NCI-H2227 (cell line): ENCODE measurements around the gene SMTN.
"Not testable (repeated sequence)": the region's sequence is repeated elsewhere in the genome, so short reads cannot be mapped to it uniquely, and the experiment has no call there.

Experiments
- DNase-seq: peaks from one replicate; lab custom pipeline; 2025; ENCODE audit not compliant: unreplicated experiment; lab: John Stamatoyannopoulos, UW

SMTN gene

GRCh38 chr22:31069691-31070314 is 11.3 kb upstream of the SMTN start:
- not testable (repeated sequence) for DNase-seq

- not testable (repeated sequence) for DNase-seq
Measured at GRCh38 chr22:31073125-31073524, 8.0 kb upstream of the SMTN start.

DNA sequence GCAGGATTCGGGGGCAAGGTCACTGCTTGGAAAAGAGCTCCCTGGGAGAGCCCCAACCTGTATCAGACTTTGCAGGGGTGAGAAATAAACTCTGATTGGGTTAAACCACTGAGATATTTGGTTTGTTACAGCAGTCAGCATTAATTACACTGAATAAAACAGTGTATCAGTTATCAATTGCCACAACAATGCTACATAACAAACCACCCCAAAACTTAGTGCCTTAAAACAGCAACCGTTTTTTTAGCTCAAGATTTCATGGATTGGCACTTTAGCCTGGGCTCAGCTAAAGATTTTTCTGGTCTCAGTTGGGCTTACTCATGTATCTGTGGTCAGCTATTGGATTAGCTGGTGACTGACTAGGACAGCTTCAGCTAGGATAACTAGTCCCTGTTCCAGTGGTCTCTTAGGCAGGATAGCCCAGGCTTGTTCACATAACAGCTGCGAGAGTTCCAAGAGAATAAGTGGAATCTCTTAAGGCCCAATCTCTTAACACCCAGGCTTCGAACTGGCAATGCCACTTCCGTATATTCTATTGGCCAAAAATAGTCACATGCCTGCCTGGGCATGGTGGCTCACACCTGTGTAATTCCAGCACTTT is 7.5 kb upstream of the SMTN start:
- not testable (repeated sequence) for DNase-seq

DNA sequence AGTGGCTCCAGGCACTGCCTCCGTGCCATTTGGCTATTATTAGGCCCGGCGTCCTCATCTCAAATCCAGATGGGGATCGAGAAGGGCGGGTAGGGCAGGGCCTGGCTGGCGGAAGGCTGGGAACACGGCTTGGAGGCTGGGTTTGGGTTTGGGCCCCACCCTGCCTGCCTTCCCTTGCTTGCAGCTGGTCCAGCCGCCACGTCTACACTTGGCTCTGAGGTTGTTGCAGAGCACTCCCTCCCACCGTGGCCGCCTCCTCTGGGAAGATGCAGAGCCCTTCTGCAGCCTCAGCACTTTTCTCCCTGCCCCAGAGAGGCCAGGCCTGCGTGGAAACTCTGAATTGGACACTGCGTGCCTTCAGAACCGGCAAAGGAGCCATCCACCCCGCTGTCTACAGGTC is 5.2 kb upstream of the SMTN start:
- no peak for DNase-seq

DNA sequence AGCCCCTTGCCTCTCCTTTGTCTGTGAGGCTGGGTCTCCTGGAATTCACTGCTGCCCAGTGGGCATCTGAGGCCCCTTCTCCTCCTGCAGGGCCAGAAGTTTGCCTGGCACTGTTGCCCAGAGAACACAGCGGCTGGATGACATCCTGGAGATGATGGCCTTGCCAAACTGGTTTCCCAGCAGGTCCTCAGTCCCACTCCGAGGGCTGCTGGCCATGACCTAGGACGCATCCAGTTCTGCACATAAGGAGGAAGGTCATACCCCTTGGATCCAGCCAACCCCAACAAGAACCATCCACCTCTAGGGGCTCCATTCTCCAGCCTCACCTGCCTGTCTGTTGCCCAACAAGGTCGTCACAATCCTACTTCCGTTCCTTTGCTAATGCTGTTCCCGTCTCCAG is 3.4 kb upstream of the SMTN start:
- DNase-seq, result no peak

GRCh38 chr22:31078389-31078788 is 2.7 kb upstream of the SMTN start:
- DNase-seq, result not testable (repeated sequence)

GRCh38 chr22:31079095-31079642 is 1.9 kb upstream of the SMTN start:
- no peak for DNase-seq

DNA sequence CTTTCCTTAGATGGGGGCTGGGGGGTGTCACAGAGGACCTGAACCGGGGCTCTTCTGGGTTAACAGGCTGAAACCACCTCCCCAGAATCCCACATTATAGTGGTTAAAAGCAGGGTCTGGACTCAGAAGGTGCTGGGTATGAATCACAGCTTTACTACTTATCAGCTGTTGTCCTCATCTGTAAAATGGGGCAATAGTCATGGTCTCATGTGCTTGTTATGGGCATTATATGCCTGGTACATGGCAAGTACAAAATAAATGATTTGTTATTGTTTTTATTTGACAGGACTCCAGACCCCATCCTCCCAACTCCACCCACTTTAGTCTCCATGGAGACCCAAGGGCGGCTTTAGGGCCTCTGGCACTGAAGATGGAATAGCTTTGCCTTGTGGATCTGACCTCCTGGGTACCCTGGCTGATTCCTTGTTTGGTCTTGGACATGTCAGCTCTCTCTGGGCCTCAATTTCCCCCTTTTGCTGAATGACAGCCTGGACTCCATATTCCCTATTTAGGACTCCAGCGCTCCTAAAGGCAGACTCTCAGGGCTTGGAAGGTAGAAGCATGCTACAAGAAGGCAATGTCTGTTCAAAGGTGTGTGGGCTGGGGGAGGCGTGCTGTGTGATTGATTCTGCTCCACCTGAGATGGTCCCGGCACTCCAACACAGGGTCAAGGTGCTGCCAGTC is 812 bp upstream of the SMTN start:
- peak; percentile 38 for DNase-seq

- no peak for DNase-seq
Measured at GRCh38 chr22:31081963-31082605, 966 bp downstream of the SMTN start.

DNA sequence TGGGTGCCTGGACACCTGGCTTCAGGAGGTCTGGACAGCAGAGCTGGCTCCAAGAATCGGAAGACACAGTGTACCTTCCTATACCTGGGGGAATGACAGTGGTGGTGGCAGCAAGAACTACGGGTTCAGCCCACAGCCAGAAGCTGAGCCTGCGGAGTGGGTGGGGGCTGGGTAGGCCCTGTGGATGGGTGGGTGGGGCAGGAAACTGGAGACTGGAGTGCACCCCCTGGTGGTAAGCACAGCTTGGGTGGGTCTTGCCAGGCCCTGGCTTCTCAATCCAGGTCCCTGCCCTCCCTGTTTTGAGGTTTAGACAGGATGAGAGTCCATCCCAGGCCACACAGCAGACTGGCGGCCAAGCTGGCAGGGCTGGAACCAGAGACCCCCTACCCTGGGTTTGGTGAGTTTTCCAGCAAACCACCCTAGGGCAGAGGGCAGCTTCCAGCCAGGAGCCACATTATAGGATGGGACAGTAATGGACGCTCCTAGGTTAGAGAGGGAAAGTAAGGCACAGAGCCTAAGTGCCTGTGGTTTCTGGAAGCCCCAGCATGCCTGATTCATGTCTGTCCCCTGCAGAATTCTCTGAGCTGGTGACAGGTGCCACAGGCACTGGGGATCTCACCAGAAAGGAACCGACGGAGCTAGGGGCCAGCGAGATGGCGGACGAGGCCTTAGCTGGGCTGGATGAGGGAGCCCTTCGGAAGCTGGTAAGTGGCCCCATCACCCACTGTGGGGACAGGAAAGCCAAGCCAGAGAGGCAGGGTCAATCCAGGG is 1.7 kb downstream of the SMTN start:
- no peak for DNase-seq

DNA sequence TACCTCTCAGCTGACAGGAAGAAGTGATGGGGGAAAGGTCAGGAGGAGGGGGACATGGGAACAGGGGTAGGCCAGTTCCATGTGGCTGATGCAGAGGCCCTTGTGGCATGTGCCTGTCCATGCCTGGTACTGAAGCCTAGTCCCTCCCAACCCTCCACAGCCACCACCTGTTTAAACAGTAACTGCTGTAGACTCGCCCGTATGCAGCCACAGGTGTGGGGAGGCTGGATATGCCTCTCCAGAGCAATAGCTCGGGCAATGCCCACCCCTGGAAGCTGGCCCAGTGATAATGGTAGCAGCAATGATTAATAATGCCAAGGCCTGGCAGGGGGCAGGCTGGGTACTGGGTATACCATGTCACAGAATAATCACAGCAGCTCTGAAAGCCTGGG is 2.3 kb downstream of the SMTN start:
- DNase-seq, result no peak

GRCh38 chr22:31083923-31084810 is 3.0 kb downstream of the SMTN start:
- no peak for DNase-seq

DNA sequence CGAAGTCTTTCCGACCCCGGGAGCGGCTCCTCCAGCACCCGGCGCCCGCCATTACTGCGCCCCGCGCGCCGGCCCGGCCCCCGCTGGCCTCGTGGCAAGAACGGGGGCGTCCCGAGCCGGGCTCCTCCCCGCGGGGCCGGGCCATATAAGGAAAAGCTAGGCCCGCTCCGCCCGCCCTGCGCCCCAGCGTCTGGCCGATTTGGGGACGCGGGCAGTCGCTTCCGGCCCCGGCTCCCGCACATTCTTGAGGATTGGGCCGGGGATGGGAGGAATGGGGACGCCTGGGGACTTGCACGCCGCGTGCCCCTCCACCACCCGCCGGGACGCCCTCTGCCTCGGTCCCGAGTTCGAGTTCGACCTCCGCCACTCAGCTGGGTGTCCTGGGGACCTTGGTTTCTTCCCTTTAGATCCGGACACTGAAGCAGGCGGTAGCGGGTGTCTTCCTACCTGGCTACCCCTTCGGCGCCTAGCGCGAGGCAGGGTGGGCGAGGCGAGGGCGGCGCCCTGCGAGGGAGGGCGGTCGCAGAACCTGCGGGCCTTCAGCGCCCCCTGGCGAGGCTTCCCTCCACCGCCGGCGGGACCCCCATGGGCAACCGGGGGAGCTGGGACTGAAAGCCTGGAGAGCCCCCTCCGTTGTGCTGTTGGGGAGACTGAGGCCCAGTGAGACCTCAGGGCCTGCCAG is 3.8 kb downstream of the SMTN start:
- no peak for DNase-seq

- DNase-seq, result no peak
Measured at GRCh38 chr22:31085493-31085824, 4.3 kb downstream of the SMTN start.

GRCh38 chr22:31085928-31086327 is 4.8 kb downstream of the SMTN start:
- no peak for DNase-seq

DNA sequence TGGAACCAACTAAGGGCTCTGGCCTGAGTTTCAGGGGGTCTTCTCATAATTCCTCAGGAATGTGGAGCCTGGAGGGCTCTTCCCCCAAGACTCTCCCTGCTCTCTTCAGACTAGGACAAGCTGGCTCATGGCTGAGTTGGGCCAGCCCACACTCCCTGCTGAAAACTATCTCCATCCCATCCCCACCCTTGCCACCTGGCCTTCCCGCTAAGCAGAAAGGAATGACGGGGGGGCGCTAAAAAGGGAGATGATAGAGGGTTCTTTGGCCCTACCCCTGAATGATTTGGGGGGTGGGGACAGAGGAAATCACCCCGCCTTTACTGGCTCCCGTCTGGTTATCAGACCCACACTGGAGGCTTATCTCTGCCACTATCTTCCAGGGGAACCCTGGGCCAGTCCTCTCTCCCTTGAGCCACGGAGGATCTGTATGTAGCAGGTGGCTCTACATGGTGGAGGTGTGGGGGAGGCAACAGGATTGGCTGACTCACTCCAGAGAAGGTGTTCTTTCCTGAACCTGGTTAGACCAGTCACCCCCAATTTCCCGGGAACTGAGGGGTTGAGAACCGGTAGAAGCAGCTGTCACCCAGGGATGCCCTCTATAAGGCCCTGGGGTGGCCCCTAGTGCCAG is 5.7 kb downstream of the SMTN start:
- no peak for DNase-seq

DNA sequence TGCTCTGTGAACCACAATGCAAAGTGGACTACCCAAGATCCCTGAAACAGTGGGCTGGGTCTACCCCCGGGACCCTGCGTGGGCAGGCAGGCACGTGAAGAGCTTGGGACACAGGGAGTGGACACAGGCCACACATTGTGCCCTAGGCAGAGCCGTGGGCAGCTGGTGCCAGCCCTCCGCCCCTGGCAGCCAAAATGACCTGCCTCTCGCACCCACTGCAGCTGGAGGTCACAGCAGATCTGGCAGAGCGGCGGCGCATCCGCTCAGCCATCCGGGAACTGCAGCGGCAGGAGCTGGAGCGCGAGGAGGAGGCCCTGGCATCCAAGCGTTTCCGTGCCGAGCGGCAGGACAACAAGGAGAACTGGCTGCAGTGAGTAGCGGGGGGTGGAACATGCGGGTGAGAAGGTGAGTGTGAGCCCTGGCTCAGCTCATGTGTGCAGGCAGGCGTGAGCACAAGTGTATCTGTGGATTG is 6.7 kb downstream of the SMTN start:
- no peak for DNase-seq

GRCh38 chr22:31088233-31088986 is 7.3 kb downstream of the SMTN start:
- DNase-seq, result no peak
